DOHH2 (cell line): Measurements from ENCODE around the gene GOLT1A.

Source experiments
- H3F3A ChIP-seq: fragments of 200-600 bp; sonication (generic), shearing (Covaris generic); 2 replicates; pipeline ENCODE4 v1.6.0; 2016; ENCODE audit warnings: antibody characterized with exemption, mild to moderate bottlenecking; ENCODE audit not compliant: control insufficient read depth, insufficient read depth
- H3K27ac ChIP-seq: fragments of 200-600 bp; sonication (generic); 2 replicates; pipeline ENCODE4 v1.5.1; 2014; ENCODE audit warnings: low read depth, mild to moderate bottlenecking, low read length, moderate library complexity
- H3K27me3 ChIP-seq: fragments of 200-600 bp; sonication (generic); 2 replicates; pipeline ENCODE4 v1.6.1; 2014; ENCODE audit warnings: mild to moderate bottlenecking, low read length, mixed read lengths; ENCODE audit not compliant: control insufficient read depth
- H3K36me3 ChIP-seq: fragments of 200-600 bp; sonication (generic); 2 replicates; pipeline ENCODE4 v1.6.1; 2014; ENCODE audit warnings: mild to moderate bottlenecking, low read length, moderate library complexity, mixed read lengths; ENCODE audit not compliant: control insufficient read depth
- H3K4me1 ChIP-seq: fragments of 200-600 bp; sonication (generic); 2 replicates; pipeline ENCODE4 v1.6.1; 2014; ENCODE audit warnings: mild to moderate bottlenecking, low read length, mixed read lengths; ENCODE audit not compliant: control insufficient read depth
- H3K4me2 ChIP-seq: fragments of 200-600 bp; sonication (generic); 2 replicates; pipeline ENCODE4 v1.6.0; 2014; ENCODE audit warnings: mild to moderate bottlenecking, low read length, moderate library complexity
- H3K4me3 ChIP-seq: fragments of 200-600 bp; sonication (generic); 2 replicates; pipeline ENCODE4 v1.5.1; 2014; ENCODE audit warnings: mild to moderate bottlenecking, low read length, mixed read lengths
- H3K79me2 ChIP-seq: fragments of 200-600 bp; sonication (generic); 2 replicates; pipeline ENCODE4 v1.6.1; 2014; ENCODE audit warnings: mild to moderate bottlenecking, low read length, mixed read lengths; ENCODE audit not compliant: control insufficient read depth
- H3K9me2 ChIP-seq: fragments of 200-600 bp; sonication (generic); replicated peaks from 2 replicates; pipeline ENCODE4 v1.6.1; 2014; ENCODE audit warnings: mild to moderate bottlenecking, low read length, mixed read lengths; ENCODE audit not compliant: control insufficient read depth
- H3K9me3 ChIP-seq: fragments of 200-600 bp; sonication (generic); 2 replicates; pipeline ENCODE4 v1.6.1; 2014; ENCODE audit warnings: antibody characterized with exemption, low read length, mixed read lengths; ENCODE audit not compliant: control insufficient read depth, insufficient read depth
- H4K20me1 ChIP-seq: fragments of 200-600 bp; sonication (generic); 2 replicates; pipeline ENCODE4 v1.6.0; 2014; ENCODE audit warnings: low read depth, mild to moderate bottlenecking, antibody characterized with exemption, low read length, moderate library complexity; ENCODE audit not compliant: control insufficient read depth, insufficient read depth
- EZH2phosphoT487 ChIP-seq: fragments of 200-600 bp; sonication (generic); IDR thresholded peaks from 2 replicates; pipeline ENCODE4 v1.6.1; 2017; ENCODE audit warnings: borderline replicate concordance, mild to moderate bottlenecking, antibody characterized with exemption, low read length, moderate library complexity, mixed read lengths
- TF ChIP-seq, protein P1 (sequence below): fragments of 200-600 bp; sonication (generic); IDR thresholded peaks from one replicate; pipeline ENCODE4 v1.5.1; 2014; ENCODE audit warnings: antibody characterized with exemption, mild to moderate bottlenecking, low read depth, low read length; ENCODE audit not compliant: poor library complexity, severe bottlenecking

Gene GOLT1A

DNA sequence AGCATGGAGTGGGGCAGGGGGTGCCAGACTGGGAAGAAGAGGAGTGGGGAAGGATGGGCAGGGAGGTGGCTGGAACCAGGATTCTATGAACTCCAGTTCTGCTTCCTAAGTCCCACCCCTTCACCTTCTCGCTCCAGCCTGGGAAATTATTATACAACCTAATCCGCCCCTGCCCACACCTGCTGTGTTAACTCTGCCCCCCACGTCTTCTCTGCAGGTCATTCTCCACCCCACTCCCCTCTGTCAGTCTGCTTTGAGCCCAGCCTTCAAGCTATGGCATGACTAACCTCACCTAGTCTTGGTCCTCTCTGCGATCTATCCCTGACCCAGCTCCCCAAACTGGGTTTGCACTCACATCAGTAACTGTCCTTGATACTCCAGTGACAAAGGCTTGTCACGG, 46.0 kb upstream of the GOLT1A start:
- no peaks in the 10 kb centered on the region for H3K36me3 ChIP-seq
- no peak overlapping the region for H3K27ac ChIP-seq
- no peaks in the 10 kb centered on the region for H3F3A ChIP-seq
- no peak for TF ChIP-seq EZH2phosphoT487
- TF ChIP-seq, protein P1, sequence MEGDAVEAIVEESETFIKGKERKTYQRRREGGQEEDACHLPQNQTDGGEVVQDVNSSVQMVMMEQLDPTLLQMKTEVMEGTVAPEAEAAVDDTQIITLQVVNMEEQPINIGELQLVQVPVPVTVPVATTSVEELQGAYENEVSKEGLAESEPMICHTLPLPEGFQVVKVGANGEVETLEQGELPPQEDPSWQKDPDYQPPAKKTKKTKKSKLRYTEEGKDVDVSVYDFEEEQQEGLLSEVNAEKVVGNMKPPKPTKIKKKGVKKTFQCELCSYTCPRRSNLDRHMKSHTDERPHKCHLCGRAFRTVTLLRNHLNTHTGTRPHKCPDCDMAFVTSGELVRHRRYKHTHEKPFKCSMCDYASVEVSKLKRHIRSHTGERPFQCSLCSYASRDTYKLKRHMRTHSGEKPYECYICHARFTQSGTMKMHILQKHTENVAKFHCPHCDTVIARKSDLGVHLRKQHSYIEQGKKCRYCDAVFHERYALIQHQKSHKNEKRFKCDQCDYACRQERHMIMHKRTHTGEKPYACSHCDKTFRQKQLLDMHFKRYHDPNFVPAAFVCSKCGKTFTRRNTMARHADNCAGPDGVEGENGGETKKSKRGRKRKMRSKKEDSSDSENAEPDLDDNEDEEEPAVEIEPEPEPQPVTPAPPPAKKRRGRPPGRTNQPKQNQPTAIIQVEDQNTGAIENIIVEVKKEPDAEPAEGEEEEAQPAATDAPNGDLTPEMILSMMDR: no peak
- H4K20me1 ChIP-seq: no peaks in the 10 kb centered on the region
- H3K4me2 ChIP-seq: no peak overlapping the region
- H3K79me2 ChIP-seq: no peaks in the 10 kb centered on the region
- no peaks in the 10 kb centered on the region for H3K9me2 ChIP-seq
- H3K27me3 ChIP-seq: peaks cover 19% of the 10 kb centered on the region
- no peak overlapping the region for H3K4me3 ChIP-seq
- no peaks in the 10 kb centered on the region for H3K4me1 ChIP-seq
- no peaks in the 10 kb centered on the region for H3K9me3 ChIP-seq

GRCh38 chr1:204259196-204259595, 45.4 kb upstream of the GOLT1A start:
- Histone ChIP-seq H3K9me2 (no peaks in the 10 kb centered on the region), H3K9me3 (no peaks in the 10 kb centered on the region), H3K27me3 (peaks cover 13% of the 10 kb centered on the region), H3K4me2 (no peak overlapping the region), H3F3A (no peaks in the 10 kb centered on the region), H4K20me1 (no peaks in the 10 kb centered on the region), H3K4me1 (no peaks in the 10 kb centered on the region), H3K27ac (no peak overlapping the region), H3K36me3 (no peaks in the 10 kb centered on the region), H3K4me3 (no peak overlapping the region), H3K79me2 (no peaks in the 10 kb centered on the region)
- TF ChIP-seq, protein P1: no peak
- TF ChIP-seq EZH2phosphoT487: no peak

- TF ChIP-seq EZH2phosphoT487: no peak
- TF ChIP-seq, protein P1: peak; percentile 82
- Histone ChIP-seq H3K9me2 (no peaks in the 10 kb centered on the region), H3F3A (no peaks in the 10 kb centered on the region), H3K79me2 (no peaks in the 10 kb centered on the region), H3K4me3 (no peak overlapping the region), H3K36me3 (no peaks in the 10 kb centered on the region), H4K20me1 (no peaks in the 10 kb centered on the region), H3K4me2 (no peak overlapping the region), H3K4me1 (no peaks in the 10 kb centered on the region), H3K27ac (no peak overlapping the region), H3K27me3 (peaks cover 8% of the 10 kb centered on the region; the same call in 1 of the 2 replicates), H3K9me3 (no peaks in the 10 kb centered on the region)
Observed at GRCh38 chr1:204258213-204259115, 44.7 kb upstream of the GOLT1A start.
